K562 (cell line): ENCODE data around the gene MYLIP. TPM values are rescaled to one million over a fixed set of nuclear protein-coding genes. Genes with fewer than 3 reads are reported as not detected.

Source experiments
- AFF4 ChIP-seq: sonication (generic); formaldehyde crosslinking; IDR thresholded peaks from 2 replicates; pipeline ENCODE4 v1.8.0; 2023; ENCODE audit warnings: mild to moderate bottlenecking, missing genetic modification reagents
- ARHGAP35 ChIP-seq: fragments of 450-650 bp; IDR thresholded peaks from 2 replicates; pipeline ENCODE4 v1.6.1; 2018; ENCODE audit not compliant: partially characterized antibody
- ATF3 ChIP-seq, 2 experiments: fragments of 450-650 bp in 1 of 2; sonication (generic) in 1 of 2; formaldehyde crosslinking in 1 of 2; IDR thresholded peaks in 1 of 2; conservative IDR thresholded peaks in 1 of 2; 2 replicates each; pipeline versions ENCODE4 v1.6.1 to v1.8.1; 2016 to 2023; ENCODE audit warnings: mild to moderate bottlenecking in 2 of 2, moderate library complexity in 2 of 2, inconsistent platforms in 1 of 2, missing genetic modification reagents in 1 of 2
- CEBPB ChIP-seq: fragments of 450-650 bp; IDR thresholded peaks from 2 replicates; pipeline ENCODE4 v1.6.1; 2016; ENCODE audit warnings: missing genetic modification characterization, missing compliant biosample characterization
- CREM ChIP-seq: IDR thresholded peaks from 2 replicates; pipeline ENCODE4 v1.6.1; 2014; ENCODE audit warnings: antibody characterized with exemption, low read depth
- DMBX1 ChIP-seq: fragments of 250-450 bp; sonication (Bioruptor Pico); IDR thresholded peaks from 2 replicates; pipeline ENCODE4 v1.8.0; 2022; ENCODE audit warnings: inconsistent platforms, mild to moderate bottlenecking, moderate library complexity, borderline replicate concordance
- EHMT2 ChIP-seq: fragments of 450-650 bp; IDR thresholded peaks from 2 replicates; pipeline ENCODE4 v1.6.1; 2018; ENCODE audit warnings: antibody characterized with exemption
- FOXM1 ChIP-seq, 2 experiments: fragments of 450-650 bp in 1 of 2; sonication (generic) in 1 of 2; formaldehyde crosslinking in 1 of 2; IDR thresholded peaks; 2 replicates each; pipeline versions ENCODE4 v1.6.1 to v1.9.0; 2017 to 2022; ENCODE audit warnings: low read depth in 2 of 2, mild to moderate bottlenecking in 2 of 2, missing genetic modification reagents in 1 of 2, moderate library complexity in 1 of 2
- HDAC1 ChIP-seq, 2 experiments: fragments of 450-650 bp; IDR thresholded peaks; 2 replicates each; pipeline ENCODE4 v1.6.1; 2016 to 2017; ENCODE audit warnings: inconsistent platforms in 1 of 2, mild to moderate bottlenecking in 1 of 2, moderate library complexity in 1 of 2
- HNRNPH1 ChIP-seq: fragments of 200-400 bp; formaldehyde crosslinking; optimal IDR thresholded peaks from 2 replicates; pipeline ENCODE3; 2017; ENCODE audit warnings: low read depth, mild to moderate bottlenecking, low read length, moderate library complexity
- LARP7 ChIP-seq: fragments of 450-650 bp; IDR thresholded peaks from 2 replicates; pipeline ENCODE4 v1.6.1; 2016
- PHB ChIP-seq: fragments of 250-450 bp; sonication (Bioruptor Pico); IDR thresholded peaks from 2 replicates; pipeline ENCODE4 v1.5.0; 2021
- PML ChIP-seq: IDR thresholded peaks from 2 replicates; pipeline ENCODE4 v1.6.1; 2012; ENCODE audit warnings: low read length, inconsistent platforms
- POLR2A ChIP-seq: fragments of 450-650 bp; conservative IDR thresholded peaks from 2 replicates; pipeline ENCODE4 v1.6.1; 2016
- PREB ChIP-seq: sonication (generic); formaldehyde crosslinking; IDR thresholded peaks from 2 replicates; pipeline ENCODE4 v1.8.1; 2023; ENCODE audit warnings: mild to moderate bottlenecking, missing genetic modification reagents
- USF2 ChIP-seq: sonication (generic); formaldehyde crosslinking; IDR thresholded peaks from 2 replicates; pipeline ENCODE4 v1.5.0; 2020; ENCODE audit warnings: missing genetic modification reagents
- ZNF512 ChIP-seq: IDR thresholded peaks from 2 replicates; pipeline ENCODE4 v1.6.1; 2016; ENCODE audit warnings: missing genetic modification characterization, missing compliant biosample characterization
- ZNF696 ChIP-seq: fragments of 250-450 bp; sonication (Bioruptor Pico); conservative IDR thresholded peaks from 2 replicates; pipeline ENCODE4 v1.4.0; 2020; ENCODE audit warnings: mild to moderate bottlenecking, moderate library complexity
- ZNF699 ChIP-seq: fragments of 250-450 bp; sonication (Bioruptor Pico); IDR thresholded peaks from 2 replicates; pipeline ENCODE4 v1.8.0; 2021; ENCODE audit warnings: mild to moderate bottlenecking, moderate library complexity; ENCODE audit not compliant: insufficient replicate concordance
- ZNF717 ChIP-seq: fragments of 250-450 bp; sonication (Bioruptor Pico); IDR thresholded peaks from 2 replicates; pipeline ENCODE4 v1.5.0; 2021
- polyA plus RNA-seq, 8 experiments: library from polyadenylated mRNA; depleted of rRNA in 4 of 8; stranded (reverse) in 5 of 8; unstranded in 3 of 8; fragments of >200 nt; fragmentation: Nextera tagmentation in 2 of 8; fragmentation: Illumina TruSeq in 1 of 8; extraction: Ambion mirVana in 2 of 8; extraction: Trizol in 1 of 8; gene quantifications; 2 replicates each; pipeline versions ENCODE4 v1.2.1 to v1.2.3, GENCODE V29; 2011 to 2014; ENCODE audit warnings: inconsistent platforms in 1 of 8, missing spikeins in 1 of 8
- total RNA-seq, 7 experiments: library from RNA; depleted of rRNA in 6 of 7; stranded (reverse); fragments of >200 nt in 6 of 7; fragmentation: Illumina TruSeq in 2 of 7; extraction: Trizol in 2 of 7; gene quantifications; 2 replicates each; pipeline versions ENCODE4 v1.2.1 to v1.2.3, GENCODE V29; 2011 to 2021; ENCODE audit warnings: low replicate concordance in 1 of 7

MYLIP gene
- total and polyA plus RNA-seq, 9 of the 15 experiments (the other 6 are each of a cell fraction or from before 2014, with no cell fraction given), result 10.8 to 43.5 (median 31.5) TPM

GRCh38 chr6:16130437-16130891 is 1.6 kb downstream of the MYLIP start (continued):
- TF ChIP-seq FOXM1 (IDR thresholded peaks at IDR 0.05; ENCODE audit: low read depth) (no peak), FOXM1 (CRISPR knock-in tag; IDR thresholded peaks at IDR 0.05; ENCODE audit: low read depth) (no peak), ZNF512 (no peak), ARHGAP35 (no peak), LARP7 (no peak), ZNF699 (CRISPR knock-in tag) (no peak), PHB (CRISPR knock-in tag) (peak; percentile 27; the same call in 1 of the 2 replicates), ZNF717 (CRISPR knock-in tag) (no peak), POLR2A (0 out of 2 replicates have a peak, but pooled peaks have one; percentile 1), EHMT2 (no peak), PREB (no peak), CEBPB (tag) (no peak), USF2 (CRISPR knock-in tag) (no peak), HNRNPH1 (no peak), ZNF696 (CRISPR knock-in tag) (no peak), CREM (no peak), HDAC1 (IDR thresholded peaks at IDR 0.05) (no peak), PML (0 out of 2 replicates have a peak, but pooled peaks have one; percentile 9), AFF4 (CRISPR knock-in tag) (no peak), DMBX1 (CRISPR knock-in tag) (no peak), ATF3 (IDR thresholded peaks at IDR 0.05) (no peak), ATF3 (CRISPR knock-in tag; conservative IDR thresholded peaks at IDR 0.05) (no peak)
